Fibroblast of lung (primary cell): ENCODE measurements around the gene POR.

ENCODE experiments used
- CTCF ChIP-seq, 2 donors: IDR thresholded peaks in 1 of 2; conservative IDR thresholded peaks in 1 of 2; 1 replicate in 1 of 2; 2 replicates in 1 of 2; pipeline ENCODE4 v1.5.1; 2011 to 2012; ENCODE audit warnings: low read length in 2 of 2, control low read depth in 1 of 2, inconsistent platforms in 1 of 2, low read depth in 1 of 2, mild to moderate bottlenecking in 1 of 2
- EZH2 ChIP-seq: IDR thresholded peaks from 2 replicates; pipeline ENCODE4 v1.5.1; 2012; ENCODE audit warnings: low read length, control low read depth, mild to moderate bottlenecking; ENCODE audit errors: missing control alignments

GRCh38 chr7:75876126-75876881 lies 38.7 kb upstream of the POR start:
- TF ChIP-seq CTCF (conservative IDR thresholded peaks at IDR 0.05 in 1 of 2, IDR thresholded peaks at IDR 0.05 in 1 of 2; ENCODE audit: low read depth in 1 of 2, low read length in 2 of 2): no peak
- no peak for TF ChIP-seq EZH2
